Lower leg skin (tissue), 4 donors: Measurements from ENCODE around the gene CTDNEP1. TPM values are rescaled to one million over a fixed set of nuclear protein-coding genes. Genes with fewer than 3 reads are reported as not detected.

Experiments
- DNase-seq, 2 donors: peaks; one replicate each; pipeline ENCODE4 v3.0.0-alpha.2; 2019; ENCODE audit warnings: low spot score in 2 of 2
- H3K4me3 ChIP-seq: fragments of 200-600 bp; sonication (generic); 2 replicates; pipeline ENCODE4 v1.5.1; 2017; ENCODE audit warnings: mild to moderate bottlenecking, low read depth; ENCODE audit not compliant: poor library complexity, severe bottlenecking
- CTCF ChIP-seq, 3 donors: fragments of 450-650 bp; IDR thresholded peaks; one replicate each; pipeline ENCODE4 v1.5.1; 2016; ENCODE audit warnings: antibody characterized with exemption in 3 of 3, mild to moderate bottlenecking in 3 of 3, moderate library complexity in 2 of 3
- POLR2A ChIP-seq, 2 donors: fragments of 450-650 bp; IDR thresholded peaks; one replicate each; pipeline ENCODE4 v1.6.1; 2016 to 2017; ENCODE audit warnings: antibody characterized with exemption in 2 of 2, mild to moderate bottlenecking in 1 of 2, moderate library complexity in 1 of 2
- WGBS, 2 donors: methylation state at CpG; one replicate each; pipeline ENCODE4 v1.1.5; 2018; 5-methylcytosine and 5-hydroxymethylcytosine counted together
- intact Hi-C: fragments of 100-400 bp; cut with DNase I; formaldehyde crosslinking; loops from one replicate; pipeline ENCODE4 v1.15.0; 2023; ENCODE audit warnings: low total_unique reads
- total RNA-seq, 4 donors: library from RNA; depleted of rRNA; stranded (reverse); fragments of >200 nt; gene quantifications; one replicate each; pipeline ENCODE4 v1.1.0, GENCODE V29; 2016

Gene CTDNEP1
- total RNA-seq, 4 donors from 2014 or later: 55.3 to 79.2 (median 70.4) TPM

DNA sequence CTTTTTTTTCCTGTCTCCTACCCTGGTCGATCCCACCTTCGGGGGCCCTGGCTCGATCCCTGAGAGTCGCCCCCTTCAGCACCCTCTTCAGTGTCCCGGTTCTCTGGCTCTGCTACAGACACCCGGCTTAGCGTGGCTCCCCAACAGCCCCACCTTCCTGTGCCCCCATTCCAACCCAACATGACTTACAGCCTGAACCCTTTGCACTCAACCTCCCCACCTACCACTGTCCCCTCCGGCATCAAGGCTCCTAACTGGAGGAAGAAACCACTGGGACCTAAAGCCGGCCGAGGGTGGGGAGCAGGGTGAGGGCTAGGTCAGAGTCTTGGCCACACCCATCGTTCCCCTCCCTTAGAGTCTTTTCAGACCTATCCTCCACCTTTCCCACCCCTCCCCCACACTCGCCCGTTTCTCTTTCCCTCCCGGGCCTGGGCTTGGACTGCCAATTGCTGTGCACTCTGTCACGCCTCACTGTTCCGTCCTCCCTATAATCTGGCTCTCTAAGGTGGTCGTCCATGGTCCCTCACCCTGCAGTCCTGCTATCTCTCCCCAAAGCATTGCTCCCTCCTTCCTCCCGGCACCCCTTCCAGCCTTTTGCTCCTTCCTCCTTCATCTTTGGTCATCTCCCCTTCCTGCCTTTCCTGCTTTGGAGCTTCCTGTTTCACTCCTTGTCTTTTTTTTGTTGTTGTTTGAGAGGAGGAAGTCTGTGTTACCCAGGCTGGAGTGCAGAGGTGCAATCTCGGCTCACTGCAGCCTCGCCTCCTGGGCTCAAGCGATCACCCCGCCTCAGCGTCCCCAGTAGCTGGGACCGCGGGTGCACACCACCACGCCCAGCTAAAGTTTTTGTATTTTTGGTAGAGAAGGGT, 11.6 kb upstream of the CTDNEP1 start:
- WGBS, 2 donors: 11 to 13% methylated on average over 26 of the region's 26 CpGs
- DNase-seq: no peak
- TF ChIP-seq CTCF (IDR thresholded peaks at IDR 0.05) (no peak), POLR2A (IDR thresholded peaks at IDR 0.05) (no peak)
- H3K4me3 ChIP-seq: no peak overlapping the region
- intact Hi-C loops: no loop called here

DNA sequence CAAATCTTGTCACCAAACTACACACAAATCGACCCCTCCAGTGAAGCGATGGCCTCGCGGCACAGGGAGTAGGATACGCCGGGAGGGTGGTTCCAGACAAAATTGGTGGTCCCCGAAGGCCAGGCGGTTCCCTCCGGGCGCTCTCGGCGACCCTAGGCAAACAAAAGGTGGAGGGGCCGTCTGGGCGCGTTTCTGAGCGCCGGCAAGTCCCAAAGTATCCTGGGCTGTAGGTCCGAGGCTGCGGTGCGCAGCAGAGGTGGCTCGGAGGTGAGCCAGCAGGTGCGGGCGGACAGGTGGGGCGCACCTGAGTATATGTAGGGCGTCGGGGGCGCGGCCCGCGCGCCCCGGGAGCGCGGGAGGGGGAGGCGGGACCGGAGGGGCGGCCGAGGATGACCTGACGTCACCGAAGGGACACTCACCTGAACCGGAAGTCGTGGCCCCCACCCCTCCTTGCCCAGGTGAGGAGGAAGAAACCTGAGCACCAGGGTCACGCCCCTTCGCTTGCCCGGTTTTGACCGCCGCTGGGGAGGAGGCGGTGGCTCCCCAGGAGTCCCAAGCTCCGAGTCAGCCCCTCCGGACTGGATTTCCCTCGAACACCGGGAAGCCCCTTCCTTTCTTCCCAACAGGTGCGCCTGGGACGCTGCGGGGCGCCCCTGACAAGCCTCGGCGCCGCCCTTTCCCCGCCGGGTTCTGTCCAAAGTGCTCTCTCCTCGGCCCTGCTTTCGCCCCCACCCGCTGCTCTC, 10.8 kb upstream of the CTDNEP1 start, which contains the start of gene CLDN7:
Gene CLDN7 (minus strand): TSS at position 287 of the 743 bp plus-strand sequence. CDS start 435 bp downstream, outside the sequence.
- peak in 1 of 2 donors; percentile 91 for DNase-seq
- TF ChIP-seq CTCF (IDR thresholded peaks at IDR 0.05) (no peak), POLR2A (IDR thresholded peaks at IDR 0.05) (no peak)
- intact Hi-C loops: no loop called here
- peak within 1 kb of the TSS; percentile 13 for H3K4me3 ChIP-seq
- WGBS, 2 donors: 7 to 10% methylated on average over 39 to 58 of the region's 64 CpGs

DNA sequence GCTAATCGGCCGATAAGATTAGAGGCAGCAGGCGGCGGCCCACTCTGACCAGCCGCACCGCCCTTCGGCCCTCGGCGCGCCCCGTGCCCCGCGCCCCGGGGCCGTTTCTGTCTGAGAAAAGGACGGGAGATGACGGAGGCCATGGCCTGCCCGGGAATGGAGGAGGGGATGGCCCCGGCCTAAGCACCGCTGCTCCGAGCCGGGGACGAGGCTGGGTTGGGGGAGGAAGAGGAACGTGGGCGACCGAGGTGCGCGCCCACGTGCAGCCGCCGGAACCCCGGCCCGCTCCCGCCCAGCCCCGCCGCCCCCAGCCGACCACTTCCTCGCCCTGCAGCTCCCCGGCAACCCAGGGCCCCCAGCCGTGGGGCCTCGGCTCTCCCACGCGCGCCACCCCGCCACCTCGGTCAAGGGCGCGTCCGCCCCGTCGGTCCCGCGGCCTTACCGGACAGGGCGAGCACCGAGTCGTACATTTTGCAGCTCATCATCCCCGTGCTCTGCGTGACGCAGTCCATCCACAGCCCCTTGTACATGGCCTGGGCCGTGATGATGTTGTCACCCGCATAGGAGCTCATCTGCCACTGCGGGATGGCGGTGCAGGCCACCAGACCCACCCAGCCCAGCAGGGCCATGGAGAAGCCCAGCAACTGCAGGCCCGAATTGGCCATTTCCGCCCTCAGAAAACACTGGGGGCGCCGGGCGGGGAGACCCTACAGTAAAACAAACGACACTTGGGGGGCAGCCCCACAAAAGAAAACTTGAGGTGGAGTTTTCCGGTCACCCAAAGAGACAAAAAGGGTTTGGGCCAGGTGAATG, 10.1 kb upstream of the CTDNEP1 start:
- 15 to 18% methylated on average over 25 to 42 of the region's 71 CpGs for WGBS, 2 donors
- H3K4me3 ChIP-seq: peak overlapping the region; percentile 13
- intact Hi-C loops: no loop called here
- DNase-seq: no peak
- no peak for TF ChIP-seq POLR2A (IDR thresholded peaks at IDR 0.05)
- no peak for TF ChIP-seq CTCF (IDR thresholded peaks at IDR 0.05)

- WGBS, 2 donors: 10 to 12% methylated on average over 27 to 46 of the region's 54 CpGs
- TF ChIP-seq POLR2A (IDR thresholded peaks at IDR 0.05): no peak
- TF ChIP-seq CTCF (IDR thresholded peaks at IDR 0.05): no peak
- DNase-seq: no peak
- peak overlapping the region; percentile 13 for H3K4me3 ChIP-seq
- intact Hi-C loops: no loop called here
Observed at GRCh38 chr17:7260651-7261378, 9.3 kb upstream of the CTDNEP1 start.

DNA sequence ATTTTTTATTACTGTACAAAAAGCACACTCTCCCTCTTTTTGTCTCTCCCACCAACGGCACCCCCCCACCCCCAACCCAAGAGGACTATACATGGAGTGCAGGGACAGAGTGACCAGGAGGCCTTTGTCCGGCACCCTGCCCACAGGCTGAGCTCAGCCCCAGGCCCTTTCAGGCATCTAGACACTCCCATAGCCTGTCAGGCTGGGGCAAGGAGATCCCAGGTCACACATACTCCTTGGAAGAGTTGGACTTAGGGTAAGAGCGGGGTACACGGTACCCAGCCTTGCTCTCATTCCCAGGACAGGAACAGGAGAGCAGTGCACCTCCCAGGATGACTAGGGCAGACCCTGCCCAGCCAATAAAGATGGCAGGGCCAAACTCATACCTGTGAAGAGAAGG, 8.6 kb upstream of the CTDNEP1 start:
- intact Hi-C loops: no loop called here
- no peak overlapping the region for H3K4me3 ChIP-seq
- no peak for DNase-seq
- TF ChIP-seq CTCF (IDR thresholded peaks at IDR 0.05) (no peak), POLR2A (IDR thresholded peaks at IDR 0.05) (no peak)
- WGBS, 2 donors: 78 to 79% methylated on average over 4 of the region's 4 CpGs
